HepG2 (cell line): ENCODE results near the gene ERFL. TPM values are rescaled to one million over a fixed set of nuclear protein-coding genes. Genes with fewer than 3 reads are reported as not detected.
A peak's percentile ranks its signal among the peaks of the same experiment; 100 is the strongest.

Experiments
- ARHGAP35 ChIP-seq: sonication (generic); formaldehyde crosslinking; IDR thresholded peaks from 2 replicates; pipeline ENCODE4 v1.9.0; 2022; ENCODE audit warnings: mild to moderate bottlenecking, inconsistent platforms, moderate library complexity, missing genetic modification reagents, borderline replicate concordance
- ARNT ChIP-seq: fragments of 450-650 bp; IDR thresholded peaks from 2 replicates; pipeline ENCODE4 v1.6.1; 2017
- CENPT ChIP-seq: sonication (generic); formaldehyde crosslinking; IDR thresholded peaks from 2 replicates; pipeline ENCODE4 v1.8.0; 2022; ENCODE audit warnings: low read depth, mild to moderate bottlenecking, moderate library complexity, missing genetic modification reagents
- CREB1 ChIP-seq, 2 experiments: fragments of 450-650 bp in 1 of 2; IDR thresholded peaks; 2 replicates each; pipeline ENCODE4 v1.6.1; 2016 to 2017; ENCODE audit warnings: control low read depth in 1 of 2, mild to moderate bottlenecking in 1 of 2, missing compliant biosample characterization in 1 of 2, missing genetic modification characterization in 1 of 2
- DDIT3 ChIP-seq: sonication (generic); formaldehyde crosslinking; IDR thresholded peaks from 2 replicates; pipeline ENCODE4 v1.4.0; 2020; ENCODE audit warnings: mild to moderate bottlenecking, missing genetic modification reagents
- MLX ChIP-seq: IDR thresholded peaks from 2 replicates; pipeline ENCODE4 v1.6.1; 2016
- NR3C1 ChIP-seq: sonication (generic); formaldehyde crosslinking; IDR thresholded peaks from 2 replicates; pipeline ENCODE4 v1.4.0; 2020; ENCODE audit warnings: missing genetic modification reagents
- SNAI1 ChIP-seq: sonication (generic); formaldehyde crosslinking; IDR thresholded peaks from 2 replicates; pipeline ENCODE4 v1.5.0; 2020; ENCODE audit warnings: mild to moderate bottlenecking, missing genetic modification reagents, borderline replicate concordance
- TCF7L2 ChIP-seq: IDR thresholded peaks from 2 replicates; pipeline ENCODE4 v1.6.1; 2011; ENCODE audit warnings: mild to moderate bottlenecking, low read depth, low read length, moderate library complexity
- ZBTB39 ChIP-seq: sonication (generic); formaldehyde crosslinking; IDR thresholded peaks from 2 replicates; pipeline ENCODE4 v1.5.0; 2020; ENCODE audit warnings: missing genetic modification reagents
- ZBTB8A ChIP-seq: sonication (generic); formaldehyde crosslinking; IDR thresholded peaks from 2 replicates; pipeline ENCODE4 v1.4.0; 2020; ENCODE audit warnings: mild to moderate bottlenecking, low read depth, missing genetic modification reagents, borderline replicate concordance
- ZEB1 ChIP-seq: IDR thresholded peaks from 2 replicates; pipeline ENCODE4 v1.6.1; 2012; ENCODE audit warnings: mild to moderate bottlenecking, low read depth, inconsistent platforms; ENCODE audit not compliant: insufficient replicate concordance
- ZFX ChIP-seq: sonication (generic); formaldehyde crosslinking; IDR thresholded peaks from 2 replicates; pipeline ENCODE4 v1.4.0; 2020; ENCODE audit warnings: mild to moderate bottlenecking, low read depth, missing genetic modification reagents, moderate library complexity
- ZNF101 ChIP-seq: sonication (generic); formaldehyde crosslinking; IDR thresholded peaks from 2 replicates; pipeline ENCODE4 v1.4.0; 2020; ENCODE audit warnings: mild to moderate bottlenecking, low read depth, missing genetic modification reagents, borderline replicate concordance
- ZNF407 ChIP-seq: sonication (generic); formaldehyde crosslinking; IDR thresholded peaks from one replicate; pipeline ENCODE4 v1.5.1; 2020; ENCODE audit warnings: mild to moderate bottlenecking, missing genetic modification reagents; ENCODE audit errors: not compliant biosample characterization
- ZNF430 ChIP-seq: sonication (generic); formaldehyde crosslinking; IDR thresholded peaks from 2 replicates; pipeline ENCODE4 v1.9.0; 2021; ENCODE audit warnings: mild to moderate bottlenecking, missing genetic modification reagents
- ZNF557 ChIP-seq: sonication (generic); formaldehyde crosslinking; IDR thresholded peaks from 2 replicates; pipeline ENCODE4 v1.4.0; 2020; ENCODE audit warnings: missing genetic modification reagents
- ZNF83 ChIP-seq: sonication (generic); formaldehyde crosslinking; IDR thresholded peaks from 2 replicates; pipeline ENCODE4 v1.4.0; 2020; ENCODE audit warnings: missing genetic modification reagents, mild to moderate bottlenecking, borderline replicate concordance
- polyA plus RNA-seq, 8 experiments: library from polyadenylated mRNA; depleted of rRNA in 3 of 8; stranded (reverse) in 7 of 8; unstranded in 1 of 8; fragments of >200 nt; fragmentation: Illumina TruSeq in 4 of 8; extraction: Trizol in 4 of 8; gene quantifications; 2 replicates each; pipeline versions ENCODE4 v1.2.1 to v1.2.3, GENCODE V29; 2011 to 2016; ENCODE audit warnings: low read depth in 4 of 8, missing spikeins in 1 of 8, mixed read lengths in 1 of 8; ENCODE audit not compliant: insufficient read depth in 1 of 8
- total RNA-seq, 5 experiments: library from RNA; depleted of rRNA; stranded (reverse); fragments of >200 nt; fragmentation: Illumina TruSeq; extraction: Trizol; gene quantifications; 2 replicates each; pipeline ENCODE4 v1.2.3, GENCODE V29; 2016; ENCODE audit warnings: low read depth in 1 of 5

The ERFL gene
- total and polyA plus RNA-seq, 2 of the 13 experiments (the other 11 are each of a cell fraction or from before 2014, with no cell fraction given), result not detected

- TF ChIP-seq ZNF407 (CRISPR knock-in tag) (no peak), ZNF430 (no peak), TCF7L2 (no peak), ZBTB8A (no peak), SNAI1 (CRISPR knock-in tag) (no peak), NR3C1 (CRISPR knock-in tag) (no peak), ZNF83 (CRISPR knock-in tag) (no peak), MLX (0 out of 2 replicates have a peak, but pooled peaks have one; percentile 57), CREB1 (IDR thresholded peaks at IDR 0.05) (no peak), CREB1 (CRISPR knock-in tag; IDR thresholded peaks at IDR 0.05) (no peak), ZEB1 (peak; percentile 96), ARNT (no peak), ZBTB39 (no peak), CENPT (CRISPR knock-in tag) (no peak), ZNF557 (CRISPR knock-in tag) (0 out of 2 replicates have a peak, but pooled peaks have one; percentile 21), ZFX (CRISPR knock-in tag) (peak; percentile 49), ZNF101 (CRISPR knock-in tag) (no peak), ARHGAP35 (no peak), DDIT3 (CRISPR knock-in tag) (no peak)
These were observed 24.0 kb downstream of the ERFL start (continued) for GRCh38 chr19:41904118-41904870.
